Measurements from ENCODE around the gene PPP1R13L.

The PPP1R13L gene

DNA sequence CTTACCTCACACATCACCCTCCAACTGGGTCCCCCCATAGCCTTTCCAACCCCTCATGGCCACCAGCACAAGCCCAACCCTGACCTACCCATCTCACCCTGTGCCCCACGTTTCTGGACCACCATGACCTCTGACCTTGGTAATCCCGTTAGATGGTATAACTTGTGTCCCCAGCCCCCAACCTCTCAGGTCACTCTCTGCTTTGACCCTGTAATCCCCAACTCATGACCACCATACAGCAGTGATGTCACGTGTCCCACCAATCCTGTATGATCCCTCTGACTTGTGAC is 55.8 kb downstream of the PPP1R13L start:
- DNase-seq (ENCODE audit: low read depth) = no peak
- H3K4me3 ChIP-seq (ENCODE audit: low read length) = no peak overlapping the region
- TF ChIP-seq CTCF (conservative IDR thresholded peaks at IDR 0.05; ENCODE audit: low read length) = no peak

- DNase-seq (ENCODE audit: low read depth) = no peak
- TF ChIP-seq CTCF (conservative IDR thresholded peaks at IDR 0.05; ENCODE audit: low read length) = no peak
- no peak overlapping the region for H3K4me3 ChIP-seq (ENCODE audit: low read length)
These were observed 56.3 kb downstream of the PPP1R13L start for GRCh38 chr19:45348367-45349125.

DNA sequence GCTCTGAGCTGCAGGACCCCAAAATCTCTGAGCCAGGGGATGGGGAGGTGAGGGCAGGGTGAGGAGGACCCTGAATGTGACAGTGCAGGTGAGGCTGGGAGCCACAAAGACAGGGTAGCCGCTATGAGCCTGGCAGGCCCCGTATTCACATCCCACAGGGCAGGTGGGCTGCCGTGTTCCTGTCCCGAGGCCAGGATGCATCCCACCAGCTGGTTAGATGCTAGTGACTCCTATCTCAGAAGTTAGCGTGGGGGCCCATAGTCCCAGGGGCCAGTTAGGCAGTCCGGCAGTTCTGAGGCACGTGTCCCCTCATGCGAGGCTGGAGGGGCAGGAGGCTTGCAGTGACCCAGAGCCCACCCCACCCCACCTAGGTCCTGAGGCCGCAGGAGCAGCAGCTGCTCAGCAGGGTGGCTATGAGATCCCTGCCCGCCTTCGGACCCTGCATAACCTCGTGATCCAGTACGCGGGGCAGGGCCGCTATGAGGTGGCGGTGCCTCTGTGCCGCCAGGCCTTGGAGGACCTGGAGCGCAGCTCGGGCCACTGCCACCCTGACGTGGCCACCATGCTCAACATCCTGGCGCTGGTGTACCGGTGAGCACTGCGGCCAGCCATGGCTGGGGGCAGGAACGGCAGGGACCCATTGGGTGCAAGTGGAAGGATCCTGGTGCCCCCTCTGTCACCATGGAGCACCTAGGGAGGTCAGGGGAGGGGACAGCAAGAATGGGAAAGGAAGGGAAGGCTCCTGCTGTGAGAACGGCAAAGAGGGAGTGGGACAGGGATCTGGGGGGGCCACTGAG is 57.1 kb downstream of the PPP1R13L start:
- no peak for TF ChIP-seq CTCF (conservative IDR thresholded peaks at IDR 0.05; ENCODE audit: low read length)
- no peak overlapping the region for H3K4me3 ChIP-seq (ENCODE audit: low read length)
- no peak for DNase-seq (ENCODE audit: low read depth)

GRCh38 chr19:45346449-45346848 is 58.4 kb downstream of the PPP1R13L start:
- no peak for TF ChIP-seq CTCF (conservative IDR thresholded peaks at IDR 0.05; ENCODE audit: low read length)
- DNase-seq (ENCODE audit: low read depth) = no peak
- H3K4me3 ChIP-seq (ENCODE audit: low read length) = no peak overlapping the region

DNA sequence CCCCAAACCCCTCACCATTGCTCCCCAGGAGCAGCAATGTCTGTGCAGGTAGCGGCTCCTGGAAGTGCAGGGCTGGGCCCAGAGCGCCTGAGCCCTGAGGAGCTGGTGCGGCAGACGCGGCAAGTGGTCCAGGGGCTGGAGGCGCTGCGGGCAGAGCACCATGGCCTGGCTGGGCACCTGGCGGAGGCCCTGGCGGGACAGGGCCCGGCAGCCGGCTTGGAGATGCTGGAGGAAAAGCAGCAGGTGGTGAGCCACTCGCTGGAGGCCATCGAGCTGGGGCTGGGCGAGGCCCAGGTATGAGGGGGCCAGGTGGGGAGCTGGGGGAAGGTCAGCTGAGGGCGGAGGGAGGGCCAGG is 59.4 kb downstream of the PPP1R13L start:
- TF ChIP-seq CTCF (conservative IDR thresholded peaks at IDR 0.05; ENCODE audit: low read length) = no peak
- H3K4me3 ChIP-seq (ENCODE audit: low read length) = no peak overlapping the region
- no peak for DNase-seq (ENCODE audit: low read depth)

DNA sequence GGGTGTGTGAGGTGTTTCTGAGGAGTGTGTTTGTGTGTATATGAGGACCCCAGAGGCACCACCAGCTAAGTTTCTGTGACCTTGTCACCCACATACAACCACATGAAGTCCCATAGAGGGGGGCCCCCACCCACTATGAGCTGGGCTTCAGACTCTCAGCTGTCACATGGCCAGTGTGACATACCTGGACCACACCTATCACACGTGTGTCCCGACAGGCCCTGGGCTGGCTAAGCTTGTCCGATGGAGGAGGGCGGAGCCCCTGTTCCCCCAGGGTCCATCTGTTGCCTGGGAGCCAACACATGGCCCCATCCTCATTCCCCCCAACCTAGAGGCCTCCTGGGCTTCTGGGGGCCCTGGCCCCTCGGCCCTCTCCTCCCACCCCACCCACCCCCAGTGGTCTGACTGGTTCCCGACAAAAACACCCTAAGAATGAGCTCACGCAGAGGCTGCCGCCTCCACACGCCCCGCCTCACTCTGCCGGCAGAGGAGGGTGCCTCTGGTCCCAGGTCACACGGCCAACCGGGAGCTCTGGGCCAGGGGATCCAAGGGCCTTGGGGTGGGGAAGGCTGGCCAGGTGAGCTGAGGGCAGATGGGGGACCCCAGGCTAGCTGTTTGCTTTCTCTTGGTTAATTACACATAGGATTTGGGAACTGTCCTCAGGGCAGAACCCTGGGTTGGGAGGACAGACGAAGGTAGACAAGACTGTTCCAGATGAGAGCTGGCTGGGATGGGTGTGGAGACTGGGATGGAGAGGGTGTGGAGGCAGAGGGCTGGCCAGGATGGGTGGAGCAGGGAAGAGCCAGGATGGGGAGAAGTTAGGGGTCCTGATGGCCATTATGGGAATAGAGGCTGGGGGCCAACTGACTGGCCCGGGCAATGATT is 60.0 kb downstream of the PPP1R13L start:
- DNase-seq (ENCODE audit: low read depth) = no peak
- no peak for TF ChIP-seq CTCF (conservative IDR thresholded peaks at IDR 0.05; ENCODE audit: low read length)
- no peak overlapping the region for H3K4me3 ChIP-seq (ENCODE audit: low read length)

Measured in AG10803 (cell line).